ENCODE results near the gene USP21. TPM values are rescaled to one million over a fixed set of nuclear protein-coding genes. Genes with fewer than 3 reads are reported as not detected.

Gene USP21
- total and polyA plus RNA-seq, 2 of the 13 experiments (the other 11 are each of a cell fraction or from before 2014, with no cell fraction given), result 10.1 to 33.1 TPM

DNA sequence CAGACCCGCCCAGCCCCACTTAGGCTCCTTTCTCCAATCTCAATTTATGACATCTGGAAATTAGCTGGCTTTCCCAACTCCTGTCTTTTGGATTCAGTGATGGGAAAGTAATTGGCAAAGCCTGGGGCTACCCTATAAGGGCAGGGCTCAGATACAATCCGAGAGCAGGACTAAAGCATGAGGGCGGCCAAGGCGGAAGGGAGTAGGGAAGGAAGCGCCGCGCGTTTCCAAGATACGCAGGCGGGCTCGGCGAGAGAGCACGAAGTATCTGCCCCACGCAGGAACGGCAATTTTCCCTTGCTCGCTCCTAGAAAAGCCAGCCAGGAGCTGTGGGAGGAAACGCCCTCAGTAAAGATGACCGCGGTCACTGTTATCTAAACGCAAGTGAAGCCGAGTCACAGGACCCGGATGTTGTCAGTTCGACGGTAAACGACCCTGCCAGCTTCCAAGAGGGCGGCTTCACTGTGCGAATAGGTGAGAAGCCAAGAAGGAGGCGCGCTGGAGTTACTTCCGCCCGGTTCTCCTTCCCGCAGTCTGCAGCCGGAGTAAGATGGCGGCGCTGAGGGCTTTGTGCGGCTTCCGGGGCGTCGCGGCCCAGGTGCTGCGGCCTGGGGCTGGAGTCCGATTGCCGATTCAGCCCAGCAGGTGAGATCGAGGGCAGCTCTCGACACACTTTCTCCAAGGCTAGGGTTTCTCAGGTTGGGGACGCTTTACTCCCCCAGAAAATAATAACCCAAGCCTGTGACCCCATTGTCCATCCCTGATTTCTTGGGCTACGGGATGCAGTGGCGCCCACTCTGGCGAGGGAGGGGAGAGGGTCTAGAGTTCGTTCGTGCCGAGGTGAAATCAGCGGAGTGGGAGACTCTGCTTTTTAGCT is 42.8 kb downstream of the USP21 start, which contains the start of gene NDUFS2 (continued):
- TF ChIP-seq, protein P1, sequence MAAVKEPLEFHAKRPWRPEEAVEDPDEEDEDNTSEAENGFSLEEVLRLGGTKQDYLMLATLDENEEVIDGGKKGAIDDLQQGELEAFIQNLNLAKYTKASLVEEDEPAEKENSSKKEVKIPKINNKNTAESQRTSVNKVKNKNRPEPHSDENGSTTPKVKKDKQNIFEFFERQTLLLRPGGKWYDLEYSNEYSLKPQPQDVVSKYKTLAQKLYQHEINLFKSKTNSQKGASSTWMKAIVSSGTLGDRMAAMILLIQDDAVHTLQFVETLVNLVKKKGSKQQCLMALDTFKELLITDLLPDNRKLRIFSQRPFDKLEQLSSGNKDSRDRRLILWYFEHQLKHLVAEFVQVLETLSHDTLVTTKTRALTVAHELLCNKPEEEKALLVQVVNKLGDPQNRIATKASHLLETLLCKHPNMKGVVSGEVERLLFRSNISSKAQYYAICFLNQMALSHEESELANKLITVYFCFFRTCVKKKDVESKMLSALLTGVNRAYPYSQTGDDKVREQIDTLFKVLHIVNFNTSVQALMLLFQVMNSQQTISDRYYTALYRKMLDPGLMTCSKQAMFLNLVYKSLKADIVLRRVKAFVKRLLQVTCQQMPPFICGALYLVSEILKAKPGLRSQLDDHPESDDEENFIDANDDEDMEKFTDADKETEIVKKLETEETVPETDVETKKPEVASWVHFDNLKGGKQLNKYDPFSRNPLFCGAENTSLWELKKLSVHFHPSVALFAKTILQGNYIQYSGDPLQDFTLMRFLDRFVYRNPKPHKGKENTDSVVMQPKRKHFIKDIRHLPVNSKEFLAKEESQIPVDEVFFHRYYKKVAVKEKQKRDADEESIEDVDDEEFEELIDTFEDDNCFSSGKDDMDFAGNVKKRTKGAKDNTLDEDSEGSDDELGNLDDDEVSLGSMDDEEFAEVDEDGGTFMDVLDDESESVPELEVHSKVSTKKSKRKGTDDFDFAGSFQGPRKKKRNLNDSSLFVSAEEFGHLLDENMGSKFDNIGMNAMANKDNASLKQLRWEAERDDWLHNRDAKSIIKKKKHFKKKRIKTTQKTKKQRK (IDR thresholded peaks at IDR 0.05; ENCODE audit: low read length), result no peak
- TF ChIP-seq, protein P2, sequence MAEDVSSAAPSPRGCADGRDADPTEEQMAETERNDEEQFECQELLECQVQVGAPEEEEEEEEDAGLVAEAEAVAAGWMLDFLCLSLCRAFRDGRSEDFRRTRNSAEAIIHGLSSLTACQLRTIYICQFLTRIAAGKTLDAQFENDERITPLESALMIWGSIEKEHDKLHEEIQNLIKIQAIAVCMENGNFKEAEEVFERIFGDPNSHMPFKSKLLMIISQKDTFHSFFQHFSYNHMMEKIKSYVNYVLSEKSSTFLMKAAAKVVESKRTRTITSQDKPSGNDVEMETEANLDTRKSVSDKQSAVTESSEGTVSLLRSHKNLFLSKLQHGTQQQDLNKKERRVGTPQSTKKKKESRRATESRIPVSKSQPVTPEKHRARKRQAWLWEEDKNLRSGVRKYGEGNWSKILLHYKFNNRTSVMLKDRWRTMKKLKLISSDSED (CRISPR knock-in tag; IDR thresholded peaks at IDR 0.05), result 0 out of 2 replicates have a peak, but pooled peaks have one; percentile 31
- 0 out of 2 replicates have a peak, but pooled peaks have one; percentile 38 for TF ChIP-seq ZNF616 (CRISPR knock-in tag; IDR thresholded peaks at IDR 0.05; ENCODE audit: low read depth)
- TF ChIP-seq, protein P3, sequence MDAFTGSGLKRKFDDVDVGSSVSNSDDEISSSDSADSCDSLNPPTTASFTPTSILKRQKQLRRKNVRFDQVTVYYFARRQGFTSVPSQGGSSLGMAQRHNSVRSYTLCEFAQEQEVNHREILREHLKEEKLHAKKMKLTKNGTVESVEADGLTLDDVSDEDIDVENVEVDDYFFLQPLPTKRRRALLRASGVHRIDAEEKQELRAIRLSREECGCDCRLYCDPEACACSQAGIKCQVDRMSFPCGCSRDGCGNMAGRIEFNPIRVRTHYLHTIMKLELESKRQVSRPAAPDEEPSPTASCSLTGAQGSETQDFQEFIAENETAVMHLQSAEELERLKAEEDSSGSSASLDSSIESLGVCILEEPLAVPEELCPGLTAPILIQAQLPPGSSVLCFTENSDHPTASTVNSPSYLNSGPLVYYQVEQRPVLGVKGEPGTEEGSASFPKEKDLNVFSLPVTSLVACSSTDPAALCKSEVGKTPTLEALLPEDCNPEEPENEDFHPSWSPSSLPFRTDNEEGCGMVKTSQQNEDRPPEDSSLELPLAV (CRISPR knock-in tag; conservative IDR thresholded peaks at IDR 0.05; ENCODE audit: low read depth), result no peak
- TF ChIP-seq SMARCC2 (IDR thresholded peaks at IDR 0.05), result no peak
- TF ChIP-seq ZC3H13 (CRISPR knock-in tag; IDR thresholded peaks at IDR 0.05), result no peak
- TF ChIP-seq, protein P4, sequence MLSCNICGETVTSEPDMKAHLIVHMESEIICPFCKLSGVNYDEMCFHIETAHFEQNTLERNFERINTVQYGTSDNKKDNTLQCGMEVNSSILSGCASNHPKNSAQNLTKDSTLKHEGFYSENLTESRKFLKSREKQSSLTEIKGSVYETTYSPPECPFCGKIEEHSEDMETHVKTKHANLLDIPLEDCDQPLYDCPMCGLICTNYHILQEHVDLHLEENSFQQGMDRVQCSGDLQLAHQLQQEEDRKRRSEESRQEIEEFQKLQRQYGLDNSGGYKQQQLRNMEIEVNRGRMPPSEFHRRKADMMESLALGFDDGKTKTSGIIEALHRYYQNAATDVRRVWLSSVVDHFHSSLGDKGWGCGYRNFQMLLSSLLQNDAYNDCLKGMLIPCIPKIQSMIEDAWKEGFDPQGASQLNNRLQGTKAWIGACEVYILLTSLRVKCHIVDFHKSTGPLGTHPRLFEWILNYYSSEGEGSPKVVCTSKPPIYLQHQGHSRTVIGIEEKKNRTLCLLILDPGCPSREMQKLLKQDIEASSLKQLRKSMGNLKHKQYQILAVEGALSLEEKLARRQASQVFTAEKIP (CRISPR knock-in tag; IDR thresholded peaks at IDR 0.05; ENCODE audit: borderline replicate concordance), result no peak
- TF ChIP-seq, protein P5, sequence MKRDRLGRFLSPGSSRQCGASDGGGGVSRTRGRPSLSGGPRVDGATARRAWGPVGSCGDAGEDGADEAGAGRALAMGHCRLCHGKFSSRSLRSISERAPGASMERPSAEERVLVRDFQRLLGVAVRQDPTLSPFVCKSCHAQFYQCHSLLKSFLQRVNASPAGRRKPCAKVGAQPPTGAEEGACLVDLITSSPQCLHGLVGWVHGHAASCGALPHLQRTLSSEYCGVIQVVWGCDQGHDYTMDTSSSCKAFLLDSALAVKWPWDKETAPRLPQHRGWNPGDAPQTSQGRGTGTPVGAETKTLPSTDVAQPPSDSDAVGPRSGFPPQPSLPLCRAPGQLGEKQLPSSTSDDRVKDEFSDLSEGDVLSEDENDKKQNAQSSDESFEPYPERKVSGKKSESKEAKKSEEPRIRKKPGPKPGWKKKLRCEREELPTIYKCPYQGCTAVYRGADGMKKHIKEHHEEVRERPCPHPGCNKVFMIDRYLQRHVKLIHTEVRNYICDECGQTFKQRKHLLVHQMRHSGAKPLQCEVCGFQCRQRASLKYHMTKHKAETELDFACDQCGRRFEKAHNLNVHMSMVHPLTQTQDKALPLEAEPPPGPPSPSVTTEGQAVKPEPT (CRISPR knock-in tag; IDR thresholded peaks at IDR 0.05; ENCODE audit: low read depth), result no peak; the same call in 1 of the 2 replicates
- TF ChIP-seq TP53 (CRISPR knock-in tag; conservative IDR thresholded peaks at IDR 0.05), result no peak
- TF ChIP-seq NFRKB (IDR thresholded peaks at IDR 0.05), result peak; percentile 72
- TF ChIP-seq ZNF614 (CRISPR knock-in tag; IDR thresholded peaks at IDR 0.05; ENCODE audit: borderline replicate concordance), result no peak; the same call in 1 of the 2 replicates
- TF ChIP-seq ZBTB21 (CRISPR knock-in tag; IDR thresholded peaks at IDR 0.05), result no peak
- no peak for TF ChIP-seq TCF7 (IDR thresholded peaks at IDR 0.05; ENCODE audit: low read depth)
- no peak for TF ChIP-seq ZNF615 (CRISPR knock-in tag; IDR thresholded peaks at IDR 0.05; ENCODE audit: borderline replicate concordance)
- TF ChIP-seq ZFP82 (CRISPR knock-in tag; IDR thresholded peaks at IDR 0.05; ENCODE audit: borderline replicate concordance), result no peak
- TF ChIP-seq ZNF224 (CRISPR knock-in tag; IDR thresholded peaks at IDR 0.05), result peak; percentile 69; the same call in 1 of the 2 replicates
- 0 out of 2 replicates have a peak, but pooled peaks have one; percentile 62 for TF ChIP-seq ZNF556 (CRISPR knock-in tag; IDR thresholded peaks at IDR 0.05; ENCODE audit: borderline replicate concordance)
- 0 out of 2 replicates have a peak, but pooled peaks have one; percentile 48 for TF ChIP-seq ZNF331 (CRISPR knock-in tag; IDR thresholded peaks at IDR 0.05)
- no peak for TF ChIP-seq ZNF253 (CRISPR knock-in tag; IDR thresholded peaks at IDR 0.05; ENCODE audit: borderline replicate concordance)
